Endothelial cell (in vitro differentiated cells): ENCODE results near the gene PISD. TPM values are rescaled to one million over a fixed set of nuclear protein-coding genes. Genes with fewer than 3 reads are reported as not detected.

Source experiments
- DNase-seq: peaks from one replicate; pipeline ENCODE4 v3.0.0; 2021; ENCODE audit warnings: low spot score
- H3K27ac Mint-ChIP-seq: one replicate; pipeline ENCODE4 v1.8.0; 2021; ENCODE audit warnings: mixed read lengths, inconsistent platforms; ENCODE audit not compliant: unreplicated experiment
- H3K27me3 Mint-ChIP-seq: one replicate; pipeline ENCODE4 v1.8.0; 2021; ENCODE audit warnings: mild to moderate bottlenecking, moderate library complexity, mixed read lengths, inconsistent platforms; ENCODE audit not compliant: unreplicated experiment
- H3K36me3 Mint-ChIP-seq: one replicate; pipeline ENCODE4 v1.8.0; 2021; ENCODE audit warnings: mild to moderate bottlenecking, low read depth, mixed read lengths, inconsistent platforms; ENCODE audit not compliant: unreplicated experiment
- H3K4me1 Mint-ChIP-seq: one replicate; pipeline ENCODE4 v1.8.0; 2021; ENCODE audit warnings: mild to moderate bottlenecking, mixed read lengths, inconsistent platforms; ENCODE audit not compliant: unreplicated experiment
- H3K4me3 Mint-ChIP-seq: one replicate; pipeline ENCODE4 v1.8.0; 2021; ENCODE audit warnings: mild to moderate bottlenecking, mixed read lengths, inconsistent platforms; ENCODE audit not compliant: unreplicated experiment
- H3K9me3 Mint-ChIP-seq: one replicate; pipeline ENCODE4 v1.8.0; 2021; ENCODE audit warnings: mixed read lengths, inconsistent platforms; ENCODE audit not compliant: unreplicated experiment
- CTCF ChIP-seq: fragments of 200-600 bp; sonication (generic); IDR thresholded peaks from one replicate; pipeline ENCODE4 v1.5.0; 2021; ENCODE audit warnings: antibody characterized with exemption; ENCODE audit not compliant: unreplicated experiment
- total RNA-seq: library from RNA; stranded (reverse); fragmentation: NEBNext Ultra II Directional; extraction: Animal tissue kit (Norgen Biotek cat#: 25700); gene quantifications from one replicate; pipeline ENCODE4 v1.2.1, GENCODE V29; 2021; ENCODE audit not compliant: unreplicated experiment

Gene PISD
- total RNA-seq, 1 donor from 2014 or later: 53.0 TPM

GRCh38 chr22:31611061-31611760 is 50.8 kb downstream of the PISD start:
- H3K4me1 Mint-ChIP-seq: peaks cover 19% of the 10 kb centered on the region
- TF ChIP-seq CTCF: no peak
- peaks cover 8% of the 10 kb centered on the region for H3K27me3 Mint-ChIP-seq
- H3K4me3 Mint-ChIP-seq: no peak overlapping the region
- H3K36me3 Mint-ChIP-seq: peaks cover 4% of the 10 kb centered on the region
- no peak overlapping the region for H3K27ac Mint-ChIP-seq
- H3K9me3 Mint-ChIP-seq: no peaks in the 10 kb centered on the region
- no peak for DNase-seq

GRCh38 chr22:31610611-31611010 is 51.4 kb downstream of the PISD start:
- no peak for TF ChIP-seq CTCF
- Mint-ChIP-seq H3K4me3 (no peak overlapping the region), H3K9me3 (no peaks in the 10 kb centered on the region), H3K36me3 (peaks cover 4% of the 10 kb centered on the region), H3K27ac (no peak overlapping the region), H3K27me3 (peaks cover 8% of the 10 kb centered on the region), H3K4me1 (peaks cover 13% of the 10 kb centered on the region)
- DNase-seq: no peak

- Mint-ChIP-seq H3K9me3 (no peaks in the 10 kb centered on the region), H3K4me3 (no peak overlapping the region), H3K27me3 (peaks cover 8% of the 10 kb centered on the region), H3K4me1 (peaks cover 14% of the 10 kb centered on the region), H3K27ac (no peak overlapping the region), H3K36me3 (peaks cover 9% of the 10 kb centered on the region)
- no peak for TF ChIP-seq CTCF
- DNase-seq: no peak
Measured at GRCh38 chr22:31609716-31610115, 52.3 kb downstream of the PISD start.

- H3K4me1 Mint-ChIP-seq: peaks cover 14% of the 10 kb centered on the region
- DNase-seq: no peak
- no peaks in the 10 kb centered on the region for H3K9me3 Mint-ChIP-seq
- peaks cover 4% of the 10 kb centered on the region for H3K27me3 Mint-ChIP-seq
- no peak overlapping the region for H3K4me3 Mint-ChIP-seq
- H3K36me3 Mint-ChIP-seq: peaks cover 14% of the 10 kb centered on the region
- no peak for TF ChIP-seq CTCF
- H3K27ac Mint-ChIP-seq: no peak overlapping the region
Measured at GRCh38 chr22:31607696-31608095, 54.3 kb downstream of the PISD start.

GRCh38 chr22:31605851-31606585 is 56.0 kb downstream of the PISD start:
- H3K4me3 Mint-ChIP-seq: no peak overlapping the region
- no peak for TF ChIP-seq CTCF

More at GRCh38 chr22:31605851-31606585, 56.0 kb downstream of the PISD start:
- peaks cover 11% of the 10 kb centered on the region for H3K4me1 Mint-ChIP-seq
- H3K9me3 Mint-ChIP-seq: no peaks in the 10 kb centered on the region
- H3K27ac Mint-ChIP-seq: no peak overlapping the region
- H3K36me3 Mint-ChIP-seq: peaks cover 13% of the 10 kb centered on the region
- H3K27me3 Mint-ChIP-seq: peaks cover 2% of the 10 kb centered on the region
- no peak for DNase-seq
